Ramos (cell line): ENCODE data around the gene SALL4.
"Not testable (repeated sequence)": the region's sequence is repeated elsewhere in the genome, so short reads cannot be mapped to it uniquely, and the experiment has no call there.

Source experiments
- in situ Hi-C: fragments of 300-500 bp; cut with MboI; formaldehyde crosslinking; loops from one replicate; pipeline ENCODE4 v1.14.3; 2022; ENCODE audit warnings: low sequenced_read_pairs; ENCODE audit not compliant: unreplicated experiment

SALL4 gene

DNA sequence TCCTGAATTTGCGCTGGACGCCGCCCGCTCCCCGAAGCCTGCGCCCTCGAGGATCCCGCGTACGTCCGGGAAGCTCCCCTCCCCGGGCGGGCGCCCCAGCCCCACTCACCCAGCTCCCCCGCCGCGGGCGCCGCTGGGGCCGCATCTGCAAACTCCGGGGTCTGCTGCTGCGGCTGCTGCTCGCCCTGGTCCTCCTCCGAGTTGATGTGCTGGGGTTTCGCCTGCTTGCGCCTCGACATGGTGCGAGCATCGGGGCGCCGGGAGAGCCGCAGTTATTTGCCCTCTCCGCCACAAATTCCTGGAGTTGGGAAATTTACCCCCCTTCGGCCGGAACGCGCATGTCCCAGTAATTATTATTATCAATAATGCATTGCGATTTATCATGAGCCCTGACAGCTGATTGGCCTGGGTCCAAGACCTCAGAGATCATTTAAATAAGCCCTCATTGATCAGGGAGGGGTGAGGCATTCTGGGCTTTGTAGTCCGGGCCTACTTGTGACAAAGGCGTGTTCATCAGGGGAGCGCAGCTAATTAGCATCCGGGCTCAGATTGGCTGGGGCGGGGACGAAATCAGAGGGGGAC lies at the start of gene SALL4:
TSS of gene SALL4 (minus strand) at position 352 of the 582 bp plus-strand sequence. CDS start at position 239, 113 bp downstream.
- in situ Hi-C loops, result no loop called here

DNA sequence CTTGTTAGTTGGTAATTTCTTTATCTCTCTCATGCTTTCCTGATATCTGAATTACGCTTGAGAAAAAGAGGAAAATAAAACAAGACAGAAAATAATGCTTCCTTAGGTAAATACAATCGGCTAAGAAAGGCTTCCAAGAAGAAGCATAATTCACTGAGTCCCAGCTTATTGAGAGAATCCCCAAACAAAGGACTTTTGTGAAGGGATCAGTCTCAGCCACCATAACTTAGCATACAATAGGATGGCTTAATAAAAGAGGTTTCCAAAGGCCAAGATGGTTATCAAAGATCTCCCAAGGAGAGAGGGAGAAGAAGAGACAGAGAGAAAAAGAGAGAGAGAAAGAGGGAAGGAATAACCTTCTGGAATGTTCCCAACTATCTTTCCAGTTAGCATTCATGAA lies 46.0 kb upstream of the SALL4 start:
- in situ Hi-C loops, result no loop called here

DNA sequence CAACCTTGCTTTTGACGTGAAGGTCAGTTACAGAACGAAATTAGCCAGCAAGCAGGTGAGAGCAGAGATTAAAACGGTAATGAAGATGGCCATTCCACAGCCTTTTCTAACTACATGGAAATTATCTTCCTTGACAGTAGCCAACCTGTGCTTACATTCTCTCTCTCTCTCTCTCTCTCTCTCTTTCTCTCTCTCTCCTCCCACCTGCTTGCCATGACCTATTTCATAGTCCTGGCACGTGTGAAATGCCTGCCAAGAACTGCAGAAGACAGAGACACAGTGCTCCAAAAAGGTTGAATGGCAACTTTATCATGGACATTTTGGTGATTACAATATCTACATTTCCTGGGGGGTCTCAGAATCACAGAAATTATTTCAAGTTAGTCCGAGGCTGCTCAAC lies 38.5 kb upstream of the SALL4 start:
- in situ Hi-C loops, result no loop called here

DNA sequence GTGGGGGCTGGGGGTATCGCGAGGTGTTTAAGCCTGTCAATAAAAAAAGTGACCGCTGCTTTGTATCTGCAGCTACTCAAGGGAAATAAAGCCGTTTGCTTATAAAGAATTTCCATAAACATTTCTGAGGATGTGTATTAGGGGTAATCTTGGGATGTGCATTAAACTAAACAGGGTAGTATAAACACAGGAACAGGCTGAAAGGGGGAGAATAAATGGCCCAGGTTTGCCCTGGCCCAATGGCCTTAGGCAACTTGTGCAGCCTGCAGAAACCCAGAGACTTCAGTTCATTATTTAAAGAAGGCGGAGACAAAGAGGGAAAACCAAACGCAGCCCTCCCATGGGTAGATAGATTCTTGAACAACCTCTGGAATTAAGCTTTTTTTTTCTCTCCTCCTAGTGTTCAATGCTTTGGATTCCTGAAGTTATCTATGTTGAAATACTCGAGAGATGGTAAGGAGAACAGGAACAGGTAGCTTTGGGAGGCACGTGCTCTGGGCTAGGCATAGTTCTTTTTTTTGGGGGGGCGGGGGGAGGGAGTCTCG lies 35.6 kb upstream of the SALL4 start:
- in situ Hi-C loops, result no loop called here

DNA sequence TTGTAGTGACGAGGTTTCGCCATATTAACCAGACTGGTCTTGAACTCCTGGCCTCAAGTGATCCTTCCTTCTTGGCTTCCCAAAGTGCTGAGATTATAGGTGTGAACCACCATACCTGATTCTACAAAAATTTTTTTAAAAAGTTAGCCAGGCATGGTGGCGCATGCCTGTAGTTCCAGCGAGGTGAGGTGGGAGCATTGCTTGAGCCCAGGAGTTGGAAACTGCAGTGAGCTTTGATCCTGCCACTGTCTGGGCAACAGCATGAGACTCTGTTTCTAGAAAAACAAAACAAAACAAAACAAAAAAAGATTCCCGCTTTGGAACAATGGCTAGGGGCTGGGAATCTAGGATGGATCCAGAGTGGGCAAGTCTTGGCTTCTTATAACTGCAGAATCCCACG lies 35.1 kb upstream of the SALL4 start:
- in situ Hi-C loops, result no loop called here

DNA sequence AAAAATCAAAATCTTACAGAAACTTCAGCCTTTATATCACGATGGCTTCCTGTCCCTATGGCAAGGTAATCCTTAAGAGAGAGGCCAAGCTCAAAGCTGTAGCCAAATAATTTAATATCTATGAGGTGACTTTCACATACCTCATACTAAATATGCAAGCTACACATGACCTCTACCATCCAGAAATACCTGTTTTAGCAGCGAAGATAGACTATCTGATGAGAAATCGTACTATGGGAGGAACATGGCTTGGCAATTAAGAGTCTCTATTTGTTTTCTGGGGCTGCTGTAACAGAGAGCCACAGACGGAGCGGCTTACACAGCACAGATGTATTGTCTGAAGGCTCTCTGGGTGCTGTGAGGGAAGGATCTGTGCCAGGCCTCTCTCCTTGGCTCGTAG lies 31.0 kb upstream of the SALL4 start:
- in situ Hi-C loops, result no loop called here

DNA sequence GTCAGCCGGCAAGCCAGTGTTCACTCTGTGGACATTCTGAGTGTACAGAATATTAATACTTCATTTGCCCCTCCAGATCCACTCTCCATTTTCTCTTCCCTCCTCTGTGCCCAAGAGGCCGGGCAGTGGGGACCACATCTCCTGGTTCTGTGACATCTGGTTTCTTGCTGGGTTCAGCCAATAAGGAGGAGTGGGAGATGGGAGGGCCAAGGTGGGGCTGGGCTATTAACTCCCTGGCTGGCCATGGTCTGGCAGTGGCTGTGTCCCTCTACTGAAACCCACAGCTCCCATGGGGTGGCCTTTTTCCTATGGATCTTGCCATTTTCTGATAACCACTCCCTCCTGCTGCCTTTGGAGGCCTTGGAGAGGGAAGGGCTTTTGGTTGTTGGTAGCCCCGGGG lies 30.0 kb upstream of the SALL4 start:
- in situ Hi-C loops, result no loop called here

DNA sequence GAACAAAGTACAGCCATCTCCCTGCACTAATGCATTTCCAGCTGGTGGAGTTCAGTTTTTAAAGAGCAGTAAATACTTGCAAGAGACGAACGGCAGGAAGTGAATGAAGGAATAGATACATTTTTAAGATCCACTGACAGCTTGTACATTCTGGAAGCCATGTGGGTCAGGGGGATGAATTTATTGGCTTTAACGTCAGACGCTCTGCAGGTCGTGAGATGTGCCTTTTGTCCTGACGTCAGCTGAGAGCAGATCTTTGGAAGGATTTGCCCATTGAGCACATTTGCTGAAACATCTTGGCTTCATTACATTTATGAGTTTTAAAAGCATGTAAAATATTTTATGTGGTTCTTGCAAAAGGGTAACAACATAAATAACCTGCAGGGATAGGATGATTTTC lies 29.5 kb upstream of the SALL4 start:
- in situ Hi-C loops, result no loop called here

DNA sequence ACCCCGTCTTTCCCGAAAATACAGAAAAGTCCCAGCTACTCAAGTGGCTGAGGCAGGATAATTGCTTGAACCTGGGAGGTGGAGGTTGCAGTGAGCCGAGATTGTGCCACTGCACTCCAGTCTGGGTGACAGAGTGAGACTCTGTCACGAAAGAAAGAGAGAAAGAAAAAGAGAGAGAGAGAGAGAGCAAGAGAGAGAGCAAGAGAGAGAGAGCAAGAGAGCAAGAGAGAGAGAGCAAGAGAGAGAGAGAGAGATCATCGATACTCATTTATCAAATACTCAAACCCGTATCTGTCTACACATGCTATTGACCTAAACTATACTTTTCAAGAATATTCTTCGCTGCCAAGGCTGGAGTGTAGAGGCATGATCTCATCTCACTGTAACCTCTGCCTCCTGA lies 28.2 kb upstream of the SALL4 start:
- in situ Hi-C loops, result no loop called here

DNA sequence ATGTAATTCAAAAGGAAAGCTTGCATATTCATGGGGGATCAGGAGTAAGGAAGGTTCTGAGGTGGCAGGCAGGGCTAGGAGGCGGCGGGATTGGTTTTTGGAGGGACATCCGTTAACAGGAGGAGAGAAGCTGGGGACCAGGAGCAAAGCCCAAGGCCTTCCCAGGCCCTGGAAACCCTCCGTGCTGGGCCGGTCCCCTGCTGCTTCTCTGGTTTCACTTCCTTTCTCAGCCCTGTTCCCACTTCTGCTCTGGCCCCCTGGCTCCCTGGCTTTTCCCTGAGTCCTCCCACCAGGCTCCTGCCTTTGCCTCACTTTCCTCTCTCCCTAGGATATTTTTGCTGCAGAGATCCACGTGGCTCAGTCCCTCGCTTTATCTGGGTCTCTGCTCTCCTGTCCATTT lies 26.4 kb upstream of the SALL4 start:
- in situ Hi-C loops, result no loop called here

DNA sequence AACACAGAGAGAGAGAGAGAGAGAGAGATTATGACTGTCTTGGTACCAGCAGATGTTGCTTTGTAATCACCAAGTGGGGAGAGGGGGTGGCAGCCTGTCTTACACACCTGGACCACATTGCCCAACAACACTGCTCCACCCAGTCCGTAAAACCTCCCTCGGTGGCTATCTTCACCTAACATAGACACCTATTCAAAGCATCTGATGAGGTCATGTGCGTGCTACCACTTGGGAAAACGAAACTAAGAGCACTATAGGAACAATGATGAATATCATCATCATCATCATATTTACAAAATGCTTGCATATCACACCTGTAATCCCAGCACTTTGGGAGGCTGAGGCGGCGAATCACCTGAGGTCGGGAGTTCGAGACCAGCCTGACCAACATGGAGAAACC lies 24.1 kb upstream of the SALL4 start:
- in situ Hi-C loops, result no loop called here

DNA sequence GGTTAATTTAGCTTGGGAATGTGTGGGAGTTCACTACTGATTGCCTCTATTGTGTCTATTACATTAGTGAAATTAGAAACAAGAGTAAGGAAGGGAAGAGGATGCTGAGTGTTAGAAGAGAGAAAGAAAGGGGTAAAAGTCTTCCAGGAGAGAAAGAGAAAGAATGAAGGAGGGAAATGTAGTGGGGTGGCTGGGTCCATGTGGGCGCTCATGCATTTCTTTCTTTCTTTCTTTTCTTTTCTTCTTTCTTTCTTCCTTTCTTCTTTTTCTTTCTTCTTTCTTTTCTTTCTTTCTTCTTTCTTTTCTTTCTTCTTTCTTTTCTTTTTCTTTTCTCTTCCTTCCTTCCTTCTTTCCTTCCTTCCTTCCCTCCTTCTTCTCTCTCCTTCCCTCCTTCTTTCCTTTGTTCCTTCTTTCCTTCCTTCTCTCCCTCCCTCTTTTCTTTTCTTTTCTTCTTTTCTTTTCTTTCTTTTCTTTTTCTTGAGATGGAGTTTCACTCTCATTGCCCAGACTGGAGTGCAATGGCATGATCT lies 16.2 kb upstream of the SALL4 start:
- in situ Hi-C loops, result no loop called here

DNA sequence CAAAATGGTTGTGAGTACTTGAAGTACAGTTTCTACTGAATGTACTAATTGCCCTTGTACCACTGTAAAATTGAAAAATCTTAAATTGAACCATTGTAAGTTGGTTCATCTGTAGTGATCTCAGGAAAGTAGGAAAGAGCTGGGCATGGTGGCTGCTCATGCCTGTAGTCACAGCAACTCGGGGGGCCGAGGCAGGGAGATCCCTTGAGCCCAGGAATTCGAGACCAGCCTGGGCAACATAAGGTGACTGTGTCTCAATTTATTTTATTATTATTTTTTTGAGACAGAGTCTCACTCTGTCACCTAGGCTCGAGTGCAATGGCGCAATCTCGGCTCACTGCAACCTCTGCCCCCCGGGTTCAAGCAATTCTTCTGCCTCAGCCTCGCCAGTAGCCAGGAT lies 14.5 kb upstream of the SALL4 start:
- in situ Hi-C loops, result not testable (repeated sequence)

DNA sequence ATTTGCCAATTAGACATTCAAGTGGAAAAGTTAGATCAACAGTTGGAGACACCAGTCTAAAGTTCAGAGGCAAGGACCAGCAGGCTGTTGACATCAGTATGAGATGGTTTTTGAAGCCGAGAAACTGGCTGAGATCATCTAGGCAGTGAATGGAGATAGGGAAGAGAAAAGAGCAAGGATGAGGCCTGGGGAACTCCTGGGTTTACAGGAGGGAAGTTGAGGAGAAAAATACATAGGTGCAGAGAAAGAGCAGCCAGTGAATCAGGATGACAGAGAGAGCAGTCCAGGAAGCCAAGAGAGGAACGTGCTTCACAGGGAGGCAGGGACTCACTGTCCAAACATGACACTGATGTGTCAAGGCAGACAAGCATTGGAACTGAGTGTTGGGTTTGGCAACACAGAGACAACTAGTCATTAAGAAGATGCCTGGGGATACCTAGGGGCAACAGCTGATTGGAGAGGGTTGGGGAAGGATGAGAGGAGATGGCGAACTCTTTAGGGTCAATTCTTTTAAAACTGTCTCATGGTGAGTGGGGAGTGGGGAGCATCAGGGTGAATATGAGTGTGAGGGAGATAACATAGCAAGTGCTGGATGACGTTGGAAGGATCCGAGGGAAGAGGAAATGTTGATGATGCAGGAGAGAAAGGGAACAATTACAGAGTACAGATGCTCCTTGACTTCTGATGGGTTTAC lies 13.2 kb upstream of the SALL4 start:
- in situ Hi-C loops, result no loop called here

DNA sequence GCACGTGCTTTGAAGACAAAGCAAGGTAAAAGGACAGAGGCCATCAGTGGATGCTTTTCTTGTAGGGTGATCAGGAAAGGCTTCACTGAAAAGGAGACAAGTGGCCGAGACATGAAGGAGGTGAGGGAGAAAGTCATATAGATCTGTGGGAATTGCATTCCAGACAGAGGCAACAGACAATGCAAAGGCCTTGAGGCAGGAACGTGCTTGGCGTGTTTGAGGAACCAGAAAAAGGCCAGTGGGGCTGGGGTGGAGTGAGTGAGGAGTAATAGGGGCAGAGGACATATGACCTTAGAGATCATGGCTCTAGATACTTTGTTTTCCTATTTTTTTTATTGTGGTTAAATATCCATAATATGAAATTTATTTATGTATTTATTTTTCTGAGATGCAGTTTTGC lies 10.5 kb upstream of the SALL4 start:
- in situ Hi-C loops, result no loop called here

DNA sequence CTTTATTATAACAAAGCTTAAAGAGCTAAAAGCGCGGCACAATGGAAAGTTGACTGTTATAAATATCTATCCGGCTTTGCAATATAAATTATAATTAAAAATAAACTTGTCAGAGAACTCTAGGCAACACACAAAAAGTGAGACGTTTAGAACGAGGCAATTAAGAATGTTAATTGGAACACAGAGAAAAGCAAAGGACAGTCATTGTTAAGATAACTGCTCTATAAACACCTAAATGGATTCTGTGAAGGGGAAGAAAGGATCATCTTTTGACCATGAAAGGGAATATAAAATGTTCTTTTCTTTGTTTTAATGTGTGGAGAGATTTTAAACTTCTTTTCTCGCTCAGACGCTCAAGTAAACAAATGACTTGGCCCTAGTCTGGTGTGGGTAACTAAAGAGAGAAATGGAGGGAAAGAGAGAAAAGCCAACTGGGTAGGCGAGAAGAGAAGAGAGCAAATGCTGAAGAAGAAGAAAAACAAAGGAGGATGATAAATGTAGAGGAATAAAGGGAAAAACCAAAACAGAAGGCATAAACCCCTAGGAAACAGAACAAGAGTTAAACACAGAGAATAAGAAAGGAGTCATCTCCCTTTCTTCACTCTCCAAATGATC lies 9.3 kb upstream of the SALL4 start:
- in situ Hi-C loops, result no loop called here

DNA sequence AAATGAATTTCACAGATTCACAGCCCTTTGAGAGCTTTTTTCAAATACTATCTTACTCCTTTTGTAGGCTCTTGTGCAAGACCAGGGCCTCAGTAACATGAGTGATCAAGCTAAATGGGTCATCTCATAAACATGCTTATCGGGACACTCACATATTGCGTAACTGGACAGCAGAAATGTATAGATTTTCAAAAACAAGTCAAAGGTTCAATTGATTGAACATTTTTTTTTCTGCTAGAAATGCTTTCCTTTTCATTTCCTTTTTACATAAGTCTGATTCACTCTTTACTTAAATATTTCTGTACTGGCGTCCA lies 8.7 kb upstream of the SALL4 start:
- in situ Hi-C loops, result no loop called here

DNA sequence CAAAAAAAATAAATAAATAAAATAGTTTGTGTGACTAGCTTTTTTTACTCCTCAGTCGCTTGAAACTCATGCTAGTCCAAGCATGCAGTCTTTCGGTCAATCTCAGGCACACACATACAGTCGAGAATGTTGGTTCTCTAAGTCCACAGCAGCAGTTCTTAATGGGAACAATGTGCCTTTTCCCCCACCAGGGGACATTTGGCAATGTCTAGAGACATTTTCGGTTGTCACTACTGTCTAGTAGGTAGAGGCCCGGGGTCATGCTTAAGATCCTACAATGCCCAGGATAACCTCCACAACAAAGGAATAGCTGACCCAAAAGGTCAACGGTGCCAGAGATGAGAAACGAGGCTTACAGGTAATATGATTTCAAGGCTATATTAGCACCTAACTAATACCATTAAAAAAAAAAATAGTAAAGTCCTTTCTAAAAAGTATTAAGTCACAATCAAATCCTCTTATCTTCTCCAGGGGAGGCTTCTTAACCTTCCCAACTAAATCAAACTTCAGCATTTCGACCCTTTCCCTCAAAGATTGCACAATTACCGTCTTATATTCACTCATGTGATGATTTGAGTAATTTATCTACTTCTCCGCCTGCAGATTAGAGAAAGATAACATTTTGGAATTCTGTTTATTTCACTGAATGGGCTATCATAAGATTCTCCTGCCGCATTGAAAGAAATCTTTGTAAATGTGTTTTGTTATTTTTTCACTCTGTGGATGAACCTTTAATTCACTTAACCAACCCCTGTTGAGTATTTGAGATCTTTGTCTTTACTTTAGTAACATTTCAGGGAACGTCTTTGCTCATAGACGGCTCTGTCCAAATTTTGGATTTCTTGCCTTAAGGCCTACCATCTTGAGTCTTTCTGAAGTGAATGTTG lies 8.1 kb upstream of the SALL4 start:
- in situ Hi-C loops, result no loop called here

DNA sequence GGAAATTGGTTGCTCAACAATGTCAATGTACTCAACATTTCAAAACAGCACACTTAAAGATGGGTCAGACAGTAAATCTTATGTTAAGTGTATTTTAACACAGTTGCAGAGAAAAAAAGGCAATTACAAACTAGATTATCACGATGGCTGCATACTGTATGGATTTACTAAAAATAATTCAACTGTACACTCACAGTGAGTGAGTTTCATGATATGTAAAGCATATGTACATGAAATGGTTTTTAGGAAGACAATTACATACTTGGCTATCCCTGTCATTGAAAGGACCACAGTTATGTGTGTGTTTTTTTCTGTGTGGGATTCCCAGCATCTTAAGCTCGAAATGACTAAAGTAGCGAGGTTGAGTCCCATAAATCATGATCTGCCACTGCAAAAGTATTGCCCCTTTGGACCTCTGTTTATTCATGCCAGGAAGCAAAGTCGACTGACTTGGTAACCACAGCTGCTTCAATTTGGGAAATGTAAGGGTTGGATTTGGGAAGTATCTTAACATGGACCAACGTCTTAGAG lies 5.5 kb upstream of the SALL4 start:
- in situ Hi-C loops, result no loop called here

DNA sequence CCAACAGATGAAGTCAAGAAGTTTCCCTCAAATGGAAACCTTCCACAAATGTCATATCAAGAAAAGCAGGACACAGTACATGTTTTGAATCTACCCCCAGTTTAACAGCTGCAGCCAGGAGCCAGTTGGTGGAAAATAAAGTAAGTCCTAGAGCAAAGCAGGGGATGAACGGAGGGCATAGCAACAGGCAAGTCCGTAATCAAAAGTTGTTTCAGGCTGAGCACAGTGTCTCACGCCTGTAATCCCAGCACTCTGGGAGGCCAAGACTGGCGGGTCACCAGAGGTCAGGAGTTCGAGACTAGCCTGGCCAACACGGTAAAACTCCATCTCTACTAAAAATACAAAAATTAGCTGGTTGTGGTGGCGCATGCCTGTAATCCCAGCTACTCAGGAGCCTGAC lies 2.4 kb upstream of the SALL4 start:
- in situ Hi-C loops, result no loop called here
